HCT116 (cell line): Measurements from ENCODE around the gene ISCU. TPM values are rescaled to one million over a fixed set of nuclear protein-coding genes. Genes with fewer than 3 reads are reported as not detected.

Experiments
- ATAC-seq: fragments of 200-7000 bp; cut with Tn5 transposase; 2 replicates; pipeline ENCODE4 v1.9.1; 2020; ENCODE audit warnings: mild to moderate bottlenecking, moderate library complexity
- BruUV-seq: library from RNA; stranded (reverse); fragments of 400-500 nt; replicated peaks from 2 replicates; lab custom pipeline; 2021; lab: Mats Ljungman, UMichigan
- CTCF ChIA-PET: fragments of 300-600 bp; sonication (Branson Sonifier 250); formaldehyde crosslinking; loops from one replicate; lab custom pipeline; 2021; ENCODE audit warnings: antibody characterized with exemption; lab: Charles Lee
- POLR2A ChIA-PET: fragments of 300-600, 350-600 bp; sonication (Branson Sonifier 250); formaldehyde crosslinking; loops from one replicate; lab custom pipeline; 2021; ENCODE audit warnings: antibody characterized with exemption; lab: Charles Lee
- RAD21 ChIA-PET, 2 experiments: fragments of 300-600 bp; sonication (Branson Sonifier 250); formaldehyde crosslinking; loops; one replicate each; lab custom pipeline; 2023; ENCODE audit warnings: low total read pairs in 2 of 2; ENCODE audit not compliant: uncharacterized antibody in 2 of 2, unreplicated experiment in 2 of 2, low non-redundant PET in 1 of 2; lab: Charles Lee
- DNase-seq: peaks from one replicate; pipeline ENCODE4 v3.0.0-alpha.2; 2010; ENCODE audit warnings: low read depth, low spot score
- H2AFZ ChIP-seq: fragments of 200-600 bp; shearing (Covaris generic), sonication (generic); 2 replicates; pipeline ENCODE4 v1.6.1; 2017; ENCODE audit warnings: low read depth, mixed run types, mixed read lengths, antibody characterized with exemption, low read length; ENCODE audit not compliant: poor library complexity, severe bottlenecking
- H3K27ac ChIP-seq: 2 replicates; pipeline ENCODE4 v1.5.1; 2012; ENCODE audit warnings: low read depth, low read length
- H3K27me3 ChIP-seq: fragments of 200-600 bp; sonication (generic); 2 replicates; pipeline ENCODE4 v1.6.1; 2016; ENCODE audit warnings: mixed run types, low read length, mixed read lengths; ENCODE audit not compliant: insufficient read depth
- H3K36me3 ChIP-seq, 2 experiments: fragments of 200-500 bp in 1 of 2; fragments of 200-600 bp in 1 of 2; sonication (Bioruptor generic) in 1 of 2; sonication (generic) in 1 of 2; 2 replicates each; pipeline versions ENCODE4 v1.5.1 to v1.6.1; 2014 to 2016; ENCODE audit warnings: low read length in 2 of 2, inconsistent platforms in 1 of 2, mixed read lengths in 1 of 2, mixed run types in 1 of 2; ENCODE audit not compliant: insufficient read depth in 2 of 2, control insufficient read depth in 1 of 2
- H3K4me1 ChIP-seq, 2 experiments: fragments of 200-600 bp in 1 of 2; sonication (generic) in 1 of 2; 2 replicates each; pipeline versions ENCODE4 v1.5.1 to v1.6.1; 2012 to 2017; ENCODE audit warnings: low read length in 2 of 2, inconsistent platforms in 1 of 2, mild to moderate bottlenecking in 1 of 2, mixed read lengths in 1 of 2, mixed run types in 1 of 2, moderate library complexity in 1 of 2; ENCODE audit not compliant: insufficient read depth in 2 of 2, control insufficient read depth in 1 of 2
- H3K4me2 ChIP-seq: fragments of 200-600 bp; sonication (generic); 2 replicates; pipeline ENCODE4 v1.6.1; 2017; ENCODE audit warnings: mixed run types, low read length, mixed read lengths
- H3K4me3 ChIP-seq, 2 experiments: fragments of 200-600 bp in 1 of 2; sonication (generic) in 1 of 2; replicated peaks in 1 of 2; 2 replicates each; pipeline ENCODE4 v1.5.1; 2011 to 2016; ENCODE audit warnings: low read length in 2 of 2, control low read depth in 1 of 2, low read depth in 1 of 2, mild to moderate bottlenecking in 1 of 2, mixed read lengths in 1 of 2, mixed run types in 1 of 2
- H3K79me2 ChIP-seq: fragments of 200-600 bp; sonication (generic); 2 replicates; pipeline ENCODE4 v1.6.1; 2017; ENCODE audit warnings: mild to moderate bottlenecking, mixed run types, low read length, moderate library complexity, mixed read lengths; ENCODE audit not compliant: insufficient read depth
- H3K9ac ChIP-seq: fragments of 200-600 bp; sonication (generic); 2 replicates; pipeline ENCODE4 v1.6.1; 2016; ENCODE audit warnings: low read length, mixed read lengths
- H3K9me2 ChIP-seq: fragments of 200-600 bp; sonication (generic), shearing (Covaris generic); 2 replicates; pipeline ENCODE4 v1.6.1; 2017; ENCODE audit warnings: mixed run types, mild to moderate bottlenecking, moderate library complexity; ENCODE audit not compliant: insufficient read depth
- H3K9me3 ChIP-seq, 2 experiments: fragments of 200-500 bp in 1 of 2; fragments of 200-600 bp in 1 of 2; sonication (Bioruptor generic) in 1 of 2; sonication (generic) in 1 of 2; 2 replicates each; pipeline ENCODE4 v1.6.1; 2014 to 2017; ENCODE audit warnings: low read length in 2 of 2, mixed read lengths in 2 of 2, inconsistent platforms in 1 of 2, low read depth in 1 of 2, mild to moderate bottlenecking in 1 of 2, mixed run types in 1 of 2, moderate library complexity in 1 of 2; ENCODE audit not compliant: control insufficient read depth in 1 of 2, insufficient read depth in 1 of 2
- H4K20me1 ChIP-seq: fragments of 200-600 bp; sonication (generic), shearing (Covaris generic); 2 replicates; pipeline ENCODE4 v1.6.1; 2017; ENCODE audit warnings: mixed run types, mild to moderate bottlenecking, moderate library complexity; ENCODE audit not compliant: insufficient read depth
- CBX3 ChIP-seq: IDR thresholded peaks from 2 replicates; pipeline ENCODE4 v1.6.1; 2012; ENCODE audit warnings: low read depth
- CTCF ChIP-seq, 3 experiments: fragments of 200-600 bp in 1 of 3; sonication (generic) in 1 of 3; IDR thresholded peaks in 2 of 3; conservative IDR thresholded peaks in 1 of 3; 2 replicates each; pipeline ENCODE4 v1.5.1; 2012 to 2017; ENCODE audit warnings: low read depth in 2 of 3, low read length in 2 of 3, antibody characterized with exemption in 1 of 3, borderline replicate concordance in 1 of 3, control low read depth in 1 of 3, mild to moderate bottlenecking in 1 of 3, mixed read lengths in 1 of 3, mixed run types in 1 of 3, moderate library complexity in 1 of 3; ENCODE audit not compliant: insufficient read depth in 1 of 3
- EGR1 ChIP-seq: IDR thresholded peaks from 2 replicates; pipeline ENCODE4 v1.6.1; 2012; ENCODE audit warnings: low read depth
- ELF1 ChIP-seq: IDR thresholded peaks from 2 replicates; pipeline ENCODE4 v1.6.1; 2012; ENCODE audit warnings: low read depth, borderline replicate concordance
- EZH2 ChIP-seq: fragments of 200-600 bp; sonication (generic); IDR thresholded peaks from 2 replicates; pipeline ENCODE4 v1.6.1; 2017; ENCODE audit warnings: antibody characterized with exemption, mixed run types
- FOSL1 ChIP-seq: IDR thresholded peaks from 2 replicates; pipeline ENCODE4 v1.6.1; 2012; ENCODE audit warnings: low read depth
- POLR2A ChIP-seq: IDR thresholded peaks from 2 replicates; pipeline ENCODE4 v1.7.0; 2011; ENCODE audit warnings: borderline replicate concordance; ENCODE audit not compliant: insufficient read depth, insufficient read length; ENCODE audit errors: extremely low read depth
- RAD21 ChIP-seq: IDR thresholded peaks from 2 replicates; pipeline ENCODE4 v1.6.1; 2012; ENCODE audit warnings: low read depth, mild to moderate bottlenecking
- REST ChIP-seq: IDR thresholded peaks from 2 replicates; pipeline ENCODE4 v1.6.1; 2012; ENCODE audit warnings: low read depth
- SIN3A ChIP-seq: IDR thresholded peaks from 2 replicates; pipeline ENCODE4 v1.6.1; 2012; ENCODE audit warnings: low read depth
- SP1 ChIP-seq: IDR thresholded peaks from 2 replicates; pipeline ENCODE4 v1.6.1; 2012; ENCODE audit warnings: low read depth
- SRF ChIP-seq: IDR thresholded peaks from 2 replicates; pipeline ENCODE4 v1.6.1; 2012; ENCODE audit warnings: low read depth
- TCF7L2 ChIP-seq: IDR thresholded peaks from 2 replicates; pipeline ENCODE4 v1.7.0; 2011; ENCODE audit warnings: borderline replicate concordance, inconsistent platforms; ENCODE audit not compliant: insufficient read depth, insufficient read length; ENCODE audit errors: extremely low read depth
- YY1 ChIP-seq: IDR thresholded peaks from 2 replicates; pipeline ENCODE4 v1.6.1; 2011; ENCODE audit warnings: low read length, low read depth, moderate library complexity, mild to moderate bottlenecking; ENCODE audit not compliant: insufficient replicate concordance; ENCODE audit errors: extremely low read depth
- ZNF274 ChIP-seq: fragments of 200-500 bp; sonication (Bioruptor generic); IDR thresholded peaks from 2 replicates; pipeline ENCODE4 v1.6.1; 2014; ENCODE audit warnings: mild to moderate bottlenecking, low read depth, low read length, inconsistent platforms
- intact Hi-C: fragments of 100-400 bp; cut with micrococcal nuclease; formaldehyde crosslinking; loops from 2 replicates; pipeline ENCODE4 v1.10.0; 2022
- total RNA-seq: library from RNA; stranded (reverse); gene quantifications from one replicate; pipeline ENCODE4 v1.2.1, GENCODE V29; 2021; ENCODE audit not compliant: unreplicated experiment

ISCU gene
- total RNA-seq, 1 experiment from 2014 or later: 89.6 TPM

- TF ChIP-seq YY1: no peak
- TF ChIP-seq, all 23 proteins: peak for 0
Measured at GRCh38 chr12:108602209-108602705, 39.9 kb downstream of the ISCU start (continued).

- ATAC-seq: no peak
- POLR2A ChIA-PET: no interaction called here
- DNase-seq: no peak
Measured at GRCh38 chr12:108602976-108603704, 40.7 kb downstream of the ISCU start.

More at GRCh38 chr12:108602976-108603704, 40.7 kb downstream of the ISCU start:
- Histone ChIP-seq H3K36me3 (no peaks in the 10 kb centered on the region), H3K27me3 (no peaks in the 10 kb centered on the region), H3K9me3 (no peaks in the 10 kb centered on the region), H3K4me3 (no peak overlapping the region), H2AFZ (no peak overlapping the region)
- no TSS peak for BruUV-seq
- TF ChIP-seq ZNF274 (no peak), FOSL1 (no peak), ELF1 (no peak), YY1 (no peak), SIN3A (no peak), CTCF (IDR thresholded peaks at IDR 0.05 in 2 of 3, conservative IDR thresholded peaks at IDR 0.05 in 1 of 3; ENCODE audit: borderline replicate concordance in 1 of 3, insufficient read depth in 1 of 3, low read depth in 2 of 3, low read length in 2 of 3) (no peak), SRF (no peak), EZH2 (no peak), CBX3 (no peak), RAD21 (no peak), TCF7L2 (no peak), POLR2A (no peak), REST (no peak), SP1 (no peak), EGR1 (no peak)
- TF ChIP-seq, all 23 proteins: peak for 0
- no peaks in the 10 kb centered on the region for H4K20me1 ChIP-seq
- ChIA-PET RAD21 (no interaction called here), CTCF (no interaction called here)
- no peak overlapping the region for H3K27ac ChIP-seq
- no peak overlapping the region for H3K9ac ChIP-seq
- peaks cover 0 to 7% of the 10 kb centered on the region in 2 experiments; a peak in 1 of 4 replicates for H3K4me1 ChIP-seq
- intact Hi-C loops: no loop called here
- H3K79me2 ChIP-seq: no peaks in the 10 kb centered on the region
- no peaks in the 10 kb centered on the region for H3K9me2 ChIP-seq
- no peak overlapping the region for H3K4me2 ChIP-seq
